GM19455 (cell line): ENCODE measurements around the gene DENND2C.

Experiments used
- ATAC-seq: cut with Tn5 transposase; IDR thresholded peaks from one replicate; pipeline ENCODE4 v1.9.1; 2021; ENCODE audit not compliant: unreplicated experiment

The DENND2C gene

DNA sequence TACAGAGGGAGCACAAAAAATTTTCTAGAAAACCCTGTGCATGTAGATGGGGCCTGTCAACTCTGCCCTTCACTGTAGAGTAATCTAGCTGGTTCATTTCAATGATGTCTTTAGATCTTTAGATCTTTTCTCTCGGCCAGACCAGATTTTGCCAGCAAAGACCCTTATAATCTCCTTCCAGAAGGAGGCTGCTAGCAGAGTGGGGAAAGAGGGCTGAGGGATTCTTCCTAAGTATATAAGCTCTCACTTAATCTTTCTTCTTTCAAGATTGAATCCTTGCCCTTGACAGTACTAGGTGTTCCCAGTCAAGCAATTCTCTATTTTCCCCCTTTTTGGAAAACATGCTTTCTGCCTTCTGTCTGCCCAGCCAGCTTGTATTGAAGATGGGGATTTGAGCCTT, 122.8 kb downstream of the DENND2C start:
- ATAC-seq = no peak

DNA sequence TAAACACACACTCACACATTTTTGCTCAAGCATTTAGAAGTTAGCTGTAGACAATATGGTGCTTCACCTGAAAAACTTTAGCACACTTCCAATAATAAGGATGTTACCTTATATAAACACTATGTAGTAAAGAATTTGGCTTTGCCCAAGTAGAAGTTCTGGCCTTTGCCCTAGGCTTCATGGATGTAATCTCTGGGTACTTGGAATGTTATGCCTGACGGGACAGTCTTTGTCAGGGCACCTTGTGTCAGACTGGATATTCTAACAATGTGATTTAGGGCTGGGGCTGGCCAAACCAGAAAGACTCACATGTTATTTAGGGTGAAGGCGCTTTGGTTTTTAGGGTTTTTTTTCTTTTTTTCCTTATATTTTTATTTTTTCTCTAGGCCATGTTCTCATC, 124.1 kb downstream of the DENND2C start:
- ATAC-seq = no peak

GRCh38 chr1:114545315-114545714, 124.5 kb downstream of the DENND2C start:
- ATAC-seq = no peak

- ATAC-seq = no peak
Measured at GRCh38 chr1:114540821-114541220, 129.0 kb downstream of the DENND2C start.

- no peak for ATAC-seq
Measured at GRCh38 chr1:114540272-114540671, 129.6 kb downstream of the DENND2C start.

- no peak for ATAC-seq
Measured at GRCh38 chr1:114536043-114536442, 133.8 kb downstream of the DENND2C start.

- no peak for ATAC-seq
Measured at GRCh38 chr1:114535401-114535800, 134.4 kb downstream of the DENND2C start.
